ENCODE data around the gene CDH22.

DNA sequence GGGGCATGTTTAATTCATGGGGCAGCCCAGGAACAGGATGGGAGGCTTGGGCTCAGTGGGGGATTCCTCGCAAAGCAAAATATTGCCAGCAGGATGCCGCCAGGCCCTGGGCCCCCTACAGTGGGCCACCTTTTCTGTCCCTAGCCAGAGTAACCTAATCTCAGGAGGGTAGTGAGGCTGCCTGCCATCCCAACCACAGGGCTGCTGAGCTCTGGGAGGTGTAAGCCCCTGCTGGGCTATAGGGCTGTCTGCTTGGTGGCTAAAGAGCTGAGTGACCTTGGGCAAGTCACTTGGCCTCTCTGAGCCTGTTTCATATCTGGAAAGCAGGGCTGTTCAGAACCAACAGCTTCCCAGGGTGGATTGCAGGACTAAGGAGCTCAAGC is 35.7 kb upstream of the CDH22 start:
- TF ChIP-seq, protein P1, sequence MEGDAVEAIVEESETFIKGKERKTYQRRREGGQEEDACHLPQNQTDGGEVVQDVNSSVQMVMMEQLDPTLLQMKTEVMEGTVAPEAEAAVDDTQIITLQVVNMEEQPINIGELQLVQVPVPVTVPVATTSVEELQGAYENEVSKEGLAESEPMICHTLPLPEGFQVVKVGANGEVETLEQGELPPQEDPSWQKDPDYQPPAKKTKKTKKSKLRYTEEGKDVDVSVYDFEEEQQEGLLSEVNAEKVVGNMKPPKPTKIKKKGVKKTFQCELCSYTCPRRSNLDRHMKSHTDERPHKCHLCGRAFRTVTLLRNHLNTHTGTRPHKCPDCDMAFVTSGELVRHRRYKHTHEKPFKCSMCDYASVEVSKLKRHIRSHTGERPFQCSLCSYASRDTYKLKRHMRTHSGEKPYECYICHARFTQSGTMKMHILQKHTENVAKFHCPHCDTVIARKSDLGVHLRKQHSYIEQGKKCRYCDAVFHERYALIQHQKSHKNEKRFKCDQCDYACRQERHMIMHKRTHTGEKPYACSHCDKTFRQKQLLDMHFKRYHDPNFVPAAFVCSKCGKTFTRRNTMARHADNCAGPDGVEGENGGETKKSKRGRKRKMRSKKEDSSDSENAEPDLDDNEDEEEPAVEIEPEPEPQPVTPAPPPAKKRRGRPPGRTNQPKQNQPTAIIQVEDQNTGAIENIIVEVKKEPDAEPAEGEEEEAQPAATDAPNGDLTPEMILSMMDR (IDR thresholded peaks at IDR 0.05; ENCODE audit: low read depth, low read length) = no peak
- no peak for TF ChIP-seq EZH2phosphoT487 (IDR thresholded peaks at IDR 0.05; ENCODE audit: low read depth)
